ENCODE measurements around the gene OR52A1.

The OR52A1 gene

DNA sequence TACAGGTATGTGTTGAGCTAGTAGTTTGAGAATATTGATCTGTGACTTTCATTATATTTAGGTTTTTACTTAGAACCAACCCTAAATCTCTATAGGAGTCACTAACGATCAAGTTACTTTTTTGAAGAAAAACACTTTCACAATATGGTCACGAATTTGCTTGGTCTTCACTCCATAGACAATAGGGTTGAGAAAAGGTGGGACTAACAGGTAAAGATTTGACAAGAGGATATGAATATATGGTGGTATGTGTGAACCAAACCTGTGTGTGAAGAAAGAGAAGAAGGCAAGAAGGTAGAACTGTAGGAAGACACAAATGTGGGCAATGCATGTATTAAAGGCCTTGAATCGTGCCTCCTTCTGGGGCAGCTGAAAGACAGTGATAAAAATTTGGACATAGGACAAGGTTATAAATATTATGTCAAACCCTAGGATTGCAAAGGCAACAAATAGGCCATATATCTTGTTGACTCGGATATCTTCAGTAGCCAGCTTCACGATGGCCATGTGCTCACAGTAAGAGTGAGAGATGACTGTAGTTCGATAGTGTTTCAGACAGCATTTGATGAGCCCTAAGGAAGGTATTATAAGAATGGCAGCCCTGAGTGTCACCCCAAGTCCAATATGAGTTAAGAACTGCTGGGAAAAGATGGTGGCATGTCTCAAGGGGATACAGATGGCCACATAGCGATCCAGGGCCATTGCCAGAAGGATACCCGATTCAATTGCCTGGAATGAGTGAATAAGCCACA lies 22.8 kb downstream of the OR52A1 start:
- DNase-seq, result no peak

DNA sequence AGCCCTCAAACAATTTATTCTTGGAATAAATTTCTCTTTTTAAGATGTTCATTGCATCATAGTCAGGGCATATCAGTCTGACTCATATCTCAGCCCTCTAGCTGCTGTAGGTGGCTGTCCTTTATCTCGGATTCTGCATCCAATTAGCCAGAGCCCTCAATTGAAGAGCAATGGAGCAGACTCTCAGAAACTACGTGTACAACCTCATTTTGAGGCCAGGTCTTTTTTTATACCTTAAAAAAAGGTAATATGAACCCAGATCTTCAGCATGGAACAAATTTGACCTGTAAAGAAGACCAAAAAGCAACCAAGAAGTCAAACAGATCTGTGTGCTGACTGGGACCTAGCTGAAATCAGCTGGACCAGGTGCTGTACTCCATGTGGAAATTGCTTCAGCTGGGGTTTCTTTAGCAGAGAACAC lies 25.1 kb downstream of the OR52A1 start:
- no peak for DNase-seq

DNA sequence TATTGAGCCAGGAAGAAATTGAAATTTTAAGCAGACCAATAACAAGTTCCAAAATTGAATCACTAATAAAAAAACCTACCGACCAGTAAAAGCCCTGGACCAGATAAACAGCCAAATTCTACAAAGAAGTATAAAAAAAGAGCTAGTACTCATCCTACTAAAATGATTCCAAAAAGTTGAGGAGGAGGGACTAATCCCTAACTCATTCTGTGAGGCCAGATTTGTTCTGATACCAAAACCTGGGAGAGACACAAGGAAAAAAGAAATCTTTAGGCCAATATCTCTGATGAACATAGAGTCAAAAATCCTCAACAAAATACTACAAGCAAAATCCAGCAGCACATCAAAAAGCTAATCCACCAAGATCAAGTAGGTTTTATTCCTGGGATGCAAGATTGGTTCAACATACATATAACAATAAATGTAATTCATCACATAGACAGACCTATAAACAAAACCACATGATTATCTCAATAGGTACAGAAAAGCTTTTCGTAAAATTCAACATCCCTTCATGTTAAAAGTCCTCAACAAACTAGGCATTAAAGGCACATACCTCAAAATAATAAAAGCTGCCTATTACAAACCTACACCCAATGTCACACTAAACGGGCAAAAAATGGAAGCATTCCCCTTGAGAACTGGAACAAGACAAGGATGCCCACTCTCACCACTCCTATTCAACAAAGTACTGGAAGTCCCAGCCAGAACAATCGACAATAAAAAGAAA lies 29.5 kb downstream of the OR52A1 start:
- no peak for DNase-seq

DNA sequence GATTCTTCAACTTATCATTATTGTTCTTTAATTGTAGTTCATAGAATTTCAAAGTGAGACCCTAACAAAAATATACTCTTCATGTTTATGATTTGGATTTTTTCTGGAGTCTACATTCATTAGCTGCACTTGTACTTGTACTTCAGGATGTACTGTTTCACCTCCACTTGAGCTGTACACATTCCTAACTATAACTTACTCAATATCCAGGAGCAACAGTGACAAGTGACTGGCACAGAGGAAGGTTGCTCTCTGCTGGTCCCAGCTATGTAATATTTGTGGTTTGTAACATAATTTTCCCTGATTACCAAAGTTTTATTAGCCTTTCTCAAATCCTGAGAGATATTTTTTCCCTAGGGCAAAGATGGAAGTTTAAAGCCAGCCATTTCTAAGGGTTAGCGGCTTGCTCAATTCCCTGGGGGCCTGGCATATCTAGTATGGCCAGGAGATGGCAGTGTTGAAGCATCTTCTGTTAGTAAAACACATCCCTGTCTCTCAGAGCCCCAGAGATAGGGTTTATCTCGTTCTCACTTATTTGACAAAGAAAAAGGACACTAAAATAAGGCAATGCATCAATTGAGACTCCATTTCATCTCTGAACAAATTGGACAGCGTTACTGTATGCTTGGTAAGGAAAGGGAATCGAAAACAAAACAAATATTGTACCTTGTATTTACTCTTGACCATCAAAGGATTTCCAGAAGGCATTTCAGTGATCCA lies 30.6 kb downstream of the OR52A1 start:
- DNase-seq, result peak; percentile 37

DNA sequence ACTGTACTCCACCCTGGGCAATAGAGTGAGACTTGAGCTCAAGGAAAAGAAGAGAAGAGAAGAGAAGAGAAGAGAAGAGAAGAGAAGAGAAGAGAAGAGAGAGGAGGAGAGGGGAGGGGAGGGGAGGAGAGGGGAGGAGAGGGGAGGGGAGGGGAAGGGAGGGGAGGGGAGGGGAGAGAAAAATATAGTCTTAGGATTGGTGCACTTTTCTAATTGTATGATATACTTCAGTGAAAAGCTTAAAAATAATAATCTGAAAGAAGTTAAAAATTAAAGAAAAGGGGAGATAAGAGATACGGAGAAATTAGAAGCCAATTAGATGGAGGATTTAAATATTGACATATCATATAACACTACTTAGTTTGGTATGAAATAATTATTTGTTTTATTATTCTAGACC lies 35.7 kb downstream of the OR52A1 start:
- no peak for DNase-seq

DNA sequence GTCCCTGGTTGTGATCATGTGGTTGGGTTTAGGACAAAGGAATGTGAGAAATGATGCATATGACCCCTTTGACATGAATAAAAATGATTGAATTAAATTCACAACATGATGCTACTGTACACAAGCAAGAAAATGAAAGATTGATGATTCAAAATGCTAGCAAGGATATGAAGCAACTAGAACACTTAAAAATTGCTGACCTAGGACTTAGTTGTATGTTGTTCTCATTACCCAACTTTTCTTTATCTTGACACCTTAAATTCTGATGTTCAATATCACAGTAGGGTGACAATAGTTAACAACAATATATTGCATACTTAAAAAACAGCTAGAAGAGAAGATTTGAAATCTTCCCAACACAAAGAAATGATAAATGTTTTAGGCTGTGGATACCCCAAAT lies 37.0 kb downstream of the OR52A1 start:
- DNase-seq, result no peak

DNA sequence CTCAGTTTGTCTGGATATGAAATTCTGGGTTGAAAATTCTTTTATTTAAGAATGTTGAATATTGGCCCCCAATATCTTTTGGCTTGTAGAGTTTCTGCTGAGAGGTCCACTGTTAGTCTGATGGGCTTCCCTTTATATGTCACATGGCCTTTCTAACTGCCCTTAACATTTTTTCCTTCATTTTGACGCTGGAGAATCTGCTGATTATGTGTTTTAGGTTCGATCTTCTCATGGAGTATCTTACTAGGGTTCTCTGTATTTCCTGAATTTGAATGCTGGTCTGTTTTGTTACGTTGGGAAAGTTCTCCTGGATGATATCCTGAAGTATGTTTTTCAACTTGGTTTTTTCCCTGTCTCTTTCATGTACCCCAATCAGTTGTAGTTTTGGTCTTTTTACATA lies 39.2 kb downstream of the OR52A1 start:
- DNase-seq, result no peak

DNA sequence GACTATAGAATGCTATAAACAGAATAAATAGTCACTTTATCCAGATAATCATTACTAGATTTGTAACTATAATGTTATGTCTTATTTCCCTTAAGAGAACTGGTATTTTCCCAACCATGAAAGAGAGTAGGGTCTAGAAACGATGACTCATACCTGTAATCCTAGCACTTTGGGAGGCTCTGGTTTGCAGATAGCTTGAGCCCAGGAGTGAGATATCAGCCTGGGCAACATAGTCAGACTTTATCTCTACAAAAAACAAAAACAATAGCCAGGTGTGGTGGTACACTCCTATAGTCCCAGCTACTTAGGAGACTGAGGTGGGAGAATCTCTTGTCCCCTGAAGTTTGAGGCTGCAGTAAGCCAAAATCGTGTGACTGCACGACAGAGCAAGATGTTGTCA lies 47.3 kb downstream of the OR52A1 start:
- DNase-seq, result no peak

DNA sequence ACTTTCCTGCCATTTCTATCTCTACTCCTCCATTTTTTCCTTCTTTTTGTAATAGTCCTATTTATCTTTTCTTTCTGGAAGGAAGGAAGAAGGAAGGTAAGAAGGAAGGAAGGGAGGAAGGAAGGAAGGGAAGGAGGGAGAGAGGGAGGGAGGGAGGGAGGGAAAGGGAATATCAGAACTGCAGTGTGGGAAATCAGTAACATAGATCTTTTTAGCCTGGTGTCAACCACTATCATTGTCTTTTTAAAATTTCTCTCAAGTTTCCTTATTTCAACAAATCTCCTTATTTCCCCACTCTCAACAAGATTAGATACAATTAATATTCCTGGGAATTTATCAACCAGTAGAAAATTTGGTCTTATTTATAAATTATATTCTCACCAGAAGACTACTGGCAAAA lies 51.5 kb downstream of the OR52A1 start:
- DNase-seq, result no peak

DNA sequence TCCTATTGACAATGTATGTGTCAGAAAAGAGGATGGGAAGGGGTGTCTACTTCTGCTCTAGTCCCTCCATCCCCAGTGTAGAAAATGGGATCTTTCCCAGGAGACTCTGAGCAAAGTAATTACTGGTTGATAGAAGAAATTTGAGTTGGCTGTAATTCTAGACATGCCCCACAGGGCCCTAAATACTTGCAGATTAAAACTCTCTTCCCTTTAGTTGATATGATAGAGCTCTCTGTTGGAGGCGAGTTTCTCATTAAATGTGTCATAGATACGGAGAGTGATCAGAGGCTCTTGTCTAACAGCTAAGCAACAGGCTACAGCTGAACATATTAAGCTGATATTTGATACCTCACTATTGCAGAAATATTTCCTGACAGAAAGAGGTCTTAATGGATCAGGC lies 52.3 kb downstream of the OR52A1 start:
- DNase-seq, result no peak

DNA sequence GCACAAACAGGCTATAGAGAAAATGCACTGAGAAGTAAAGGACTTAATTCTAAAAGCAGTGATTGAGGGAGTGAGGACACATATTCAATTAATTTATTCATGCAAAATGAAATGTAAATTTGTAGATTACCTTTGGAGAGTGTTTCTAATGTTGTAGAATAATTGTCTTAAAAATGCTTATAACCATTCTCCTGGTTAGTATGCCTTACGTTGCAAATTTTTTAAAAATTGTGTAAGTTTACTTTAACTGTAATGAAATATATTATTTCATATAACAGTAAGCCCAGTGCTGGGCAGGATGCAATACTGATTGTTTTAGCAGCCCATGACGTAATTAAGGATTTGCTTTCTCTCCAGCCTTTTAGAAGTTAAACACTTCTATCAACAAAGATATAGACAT lies 58.5 kb downstream of the OR52A1 start:
- no peak for DNase-seq

Data from CD4-positive, alpha-beta T cell treated with Interleukin-4 for 4 hours (primary cell).